ENCODE measurements around the gene CSE1L. TPM values are rescaled to one million over a fixed set of nuclear protein-coding genes. Genes with fewer than 3 reads are reported as not detected.

Gene CSE1L
- total RNA-seq, 1 donor from 2014 or later: 79.6 TPM

- no peak overlapping the region for H3K27ac Mint-ChIP-seq
- H3K27me3 Mint-ChIP-seq (ENCODE audit: low read depth): no peaks in the 10 kb centered on the region
- no peak overlapping the region for H3K4me3 Mint-ChIP-seq
- DNase-seq (ENCODE audit: low spot score in 2 of 2, unreplicated experiment in 2 of 2): no peak
- TF ChIP-seq, protein P1, sequence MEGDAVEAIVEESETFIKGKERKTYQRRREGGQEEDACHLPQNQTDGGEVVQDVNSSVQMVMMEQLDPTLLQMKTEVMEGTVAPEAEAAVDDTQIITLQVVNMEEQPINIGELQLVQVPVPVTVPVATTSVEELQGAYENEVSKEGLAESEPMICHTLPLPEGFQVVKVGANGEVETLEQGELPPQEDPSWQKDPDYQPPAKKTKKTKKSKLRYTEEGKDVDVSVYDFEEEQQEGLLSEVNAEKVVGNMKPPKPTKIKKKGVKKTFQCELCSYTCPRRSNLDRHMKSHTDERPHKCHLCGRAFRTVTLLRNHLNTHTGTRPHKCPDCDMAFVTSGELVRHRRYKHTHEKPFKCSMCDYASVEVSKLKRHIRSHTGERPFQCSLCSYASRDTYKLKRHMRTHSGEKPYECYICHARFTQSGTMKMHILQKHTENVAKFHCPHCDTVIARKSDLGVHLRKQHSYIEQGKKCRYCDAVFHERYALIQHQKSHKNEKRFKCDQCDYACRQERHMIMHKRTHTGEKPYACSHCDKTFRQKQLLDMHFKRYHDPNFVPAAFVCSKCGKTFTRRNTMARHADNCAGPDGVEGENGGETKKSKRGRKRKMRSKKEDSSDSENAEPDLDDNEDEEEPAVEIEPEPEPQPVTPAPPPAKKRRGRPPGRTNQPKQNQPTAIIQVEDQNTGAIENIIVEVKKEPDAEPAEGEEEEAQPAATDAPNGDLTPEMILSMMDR (IDR thresholded peaks at IDR 0.05; ENCODE audit: unreplicated experiment): no peak
- H3K36me3 Mint-ChIP-seq: peaks cover 18% of the 10 kb centered on the region
- no peaks in the 10 kb centered on the region for H3K4me1 Mint-ChIP-seq
- H3K9me3 Mint-ChIP-seq: no peaks in the 10 kb centered on the region
Observed at GRCh38 chr20:49034070-49034732, 11.9 kb upstream of the CSE1L start.

GRCh38 chr20:49037962-49038387 lies 8.1 kb upstream of the CSE1L start:
- H3K27ac Mint-ChIP-seq: peak overlapping the region; percentile 49
- no peaks in the 10 kb centered on the region for H3K27me3 Mint-ChIP-seq (ENCODE audit: low read depth)
- H3K9me3 Mint-ChIP-seq: no peaks in the 10 kb centered on the region
- no peak overlapping the region for H3K4me3 Mint-ChIP-seq
- TF ChIP-seq, protein P1 (IDR thresholded peaks at IDR 0.05; ENCODE audit: unreplicated experiment): no peak
- no peaks in the 10 kb centered on the region for H3K4me1 Mint-ChIP-seq
- DNase-seq (ENCODE audit: low spot score in 2 of 2, unreplicated experiment in 2 of 2): no peak
- H3K36me3 Mint-ChIP-seq: peaks cover 10% of the 10 kb centered on the region

DNA sequence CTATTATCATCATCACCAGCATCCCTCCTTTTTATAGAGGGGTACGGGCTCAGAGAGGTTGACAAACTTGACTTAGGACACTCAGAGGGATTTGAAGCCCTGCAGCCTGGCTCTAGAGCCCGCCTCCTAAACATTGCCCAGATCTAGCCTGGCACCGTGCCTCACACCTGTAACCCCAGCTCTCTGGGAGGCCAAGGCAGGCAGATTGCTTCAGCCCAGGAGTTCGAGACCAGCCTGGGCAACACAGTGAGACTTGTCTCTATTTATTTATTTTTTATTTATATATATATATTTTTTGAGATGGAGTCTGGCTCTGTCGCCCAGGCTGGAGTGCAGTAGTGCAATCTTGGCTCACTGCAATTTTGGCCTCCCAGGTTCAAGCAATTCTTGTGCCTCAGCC lies 6.3 kb upstream of the CSE1L start:
- Mint-ChIP-seq H3K9me3 (no peaks in the 10 kb centered on the region), H3K36me3 (peaks cover 4% of the 10 kb centered on the region), H3K4me3 (no peak overlapping the region), H3K27me3 (ENCODE audit: low read depth) (no peaks in the 10 kb centered on the region), H3K4me1 (no peaks in the 10 kb centered on the region), H3K27ac (no peak overlapping the region)
- TF ChIP-seq, protein P1 (IDR thresholded peaks at IDR 0.05; ENCODE audit: unreplicated experiment): no peak
- DNase-seq (ENCODE audit: low spot score in 2 of 2, unreplicated experiment in 2 of 2): no peak

- H3K27ac Mint-ChIP-seq: no peak overlapping the region
- no peaks in the 10 kb centered on the region for H3K27me3 Mint-ChIP-seq (ENCODE audit: low read depth)
- no peak overlapping the region for H3K4me3 Mint-ChIP-seq
Observed at GRCh38 chr20:49043000-49043399, 3.1 kb upstream of the CSE1L start.

GRCh38 chr20:49045440-49046086 lies 549 bp upstream of the CSE1L start:
- no peaks in the 10 kb centered on the region for H3K9me3 Mint-ChIP-seq
- H3K36me3 Mint-ChIP-seq: peaks cover 6% of the 10 kb centered on the region
- no peak for DNase-seq (ENCODE audit: low spot score in 2 of 2, unreplicated experiment in 2 of 2)
- H3K27ac Mint-ChIP-seq: peak overlapping the region; percentile 99
- H3K4me3 Mint-ChIP-seq: peak overlapping the region; percentile 99
- TF ChIP-seq, protein P1 (IDR thresholded peaks at IDR 0.05; ENCODE audit: unreplicated experiment): no peak
- H3K4me1 Mint-ChIP-seq: peaks cover 23% of the 10 kb centered on the region
- no peaks in the 10 kb centered on the region for H3K27me3 Mint-ChIP-seq (ENCODE audit: low read depth)

More at GRCh38 chr20:49043000-49043399, 3.1 kb upstream of the CSE1L start:
- Mint-ChIP-seq H3K4me1 (peaks cover 16% of the 10 kb centered on the region), H3K36me3 (peaks cover 2% of the 10 kb centered on the region), H3K9me3 (no peaks in the 10 kb centered on the region)
- DNase-seq (ENCODE audit: low spot score in 2 of 2, unreplicated experiment in 2 of 2): no peak
- TF ChIP-seq, protein P1 (IDR thresholded peaks at IDR 0.05; ENCODE audit: unreplicated experiment): no peak

Data from mesothelial cell of epicardium (in vitro differentiated cells).